Keratinocyte (primary cell): Measurements from ENCODE around the gene PRR14L. TPM values are rescaled to one million over a fixed set of nuclear protein-coding genes. Genes with fewer than 3 reads are reported as not detected.
A peak's percentile ranks its signal among the peaks of the same experiment; 100 is the strongest.

Source experiments
- DNase-seq: peaks from one replicate; pipeline ENCODE4 v3.0.0-alpha.2; 2011; ENCODE audit warnings: low read depth, missing footprints, low spot score
- FAIRE-seq: peaks from 2 replicates; lab custom pipeline; 2011; peaks lifted over from hg19 to GRCh38; lab: Jason Lieb, UNC
- H2AFZ ChIP-seq: 2 replicates; pipeline ENCODE4 v1.6.0; 2012; ENCODE audit warnings: low read length, control low read depth, inconsistent platforms; ENCODE audit not compliant: control insufficient read depth
- H3K27ac ChIP-seq: 2 replicates; pipeline ENCODE4 v1.5.1; 2011; ENCODE audit warnings: low read length; ENCODE audit not compliant: control insufficient read depth, insufficient read depth
- H3K27me3 ChIP-seq: 3 replicates; pipeline ENCODE4 v1.6.0; 2011; ENCODE audit warnings: low read length; ENCODE audit not compliant: control insufficient read depth, insufficient read depth; ENCODE audit errors: extremely low read depth
- H3K36me3 ChIP-seq, 2 experiments: 2 replicates in 1 of 2; 3 replicates in 1 of 2; pipeline ENCODE4 v1.5.1; 2011; ENCODE audit warnings: low read length in 2 of 2, mild to moderate bottlenecking in 1 of 2; ENCODE audit not compliant: control insufficient read depth in 2 of 2, insufficient read depth in 2 of 2; ENCODE audit errors: extremely low read depth in 1 of 2
- H3K4me1 ChIP-seq: 3 replicates; pipeline ENCODE4 v1.5.1; 2011; ENCODE audit warnings: low read length; ENCODE audit not compliant: control insufficient read depth, insufficient read depth; ENCODE audit errors: extremely low read depth
- H3K4me2 ChIP-seq: 3 replicates; pipeline ENCODE4 v1.6.0; 2011; ENCODE audit warnings: low read depth, low read length; ENCODE audit not compliant: control insufficient read depth, insufficient read depth; ENCODE audit errors: extremely low read depth
- H3K4me3 ChIP-seq, 3 experiments: fragments of 200-600 bp in 1 of 3; sonication (generic) in 1 of 3; 2 replicates in 2 of 3; 3 replicates in 1 of 3; pipeline ENCODE4 v1.5.1; 2011 to 2016; ENCODE audit warnings: low read length in 3 of 3, mild to moderate bottlenecking in 3 of 3, control low read depth in 2 of 3, inconsistent platforms in 1 of 3, low read depth in 1 of 3, mixed read lengths in 1 of 3, mixed run types in 1 of 3, moderate library complexity in 1 of 3; ENCODE audit not compliant: control insufficient read depth in 2 of 3, insufficient read depth in 2 of 3; ENCODE audit errors: extremely low read depth in 1 of 3
- H3K79me2 ChIP-seq: 2 replicates; pipeline ENCODE4 v1.6.0; 2012; ENCODE audit warnings: low read length; ENCODE audit not compliant: control insufficient read depth, insufficient read depth
- H3K9ac ChIP-seq: 3 replicates; pipeline ENCODE4 v1.6.0; 2011; ENCODE audit warnings: low read length; ENCODE audit not compliant: control insufficient read depth, insufficient read depth; ENCODE audit errors: extremely low read depth
- H3K9me1 ChIP-seq: 3 replicates; pipeline ENCODE4 v1.6.0; 2011; ENCODE audit warnings: low read length; ENCODE audit not compliant: control insufficient read depth, insufficient read depth; ENCODE audit errors: extremely low read depth
- H3K9me3 ChIP-seq: 2 replicates; pipeline ENCODE4 v1.5.1; 2012; ENCODE audit warnings: low read depth, low read length; ENCODE audit not compliant: control insufficient read depth
- H4K20me1 ChIP-seq: 3 replicates; pipeline ENCODE4 v1.6.0; 2011; ENCODE audit warnings: low read length; ENCODE audit not compliant: control insufficient read depth, insufficient read depth; ENCODE audit errors: extremely low read depth
- EZH2 ChIP-seq: IDR thresholded peaks from one replicate; pipeline ENCODE4 v1.6.1; 2012; ENCODE audit warnings: inconsistent platforms, mild to moderate bottlenecking, low read length, moderate library complexity
- dilution Hi-C: fragments of 300-500 bp; cut with MboI; formaldehyde crosslinking; loops from one replicate; pipeline ENCODE4 v1.7.0; 2020; ENCODE audit warnings: low sequenced_read_pairs; ENCODE audit not compliant: extremely low pct_ligation_motif_present
- polyA plus RNA-seq, 5 experiments: library from polyadenylated mRNA; depleted of rRNA in 3 of 5; stranded (reverse) in 3 of 5; stranded (forward) in 1 of 5; unstranded in 1 of 5; fragments of >200 nt; gene quantifications; 1 replicate in 1 of 5; 2 replicates in 3 of 5; 3 replicates in 1 of 5; pipeline versions ENCODE4 v1.2.1 to v1.2.3, GENCODE V29; 2011 to 2012; ENCODE audit warnings: missing spikeins in 2 of 5, low read depth in 1 of 5, low replicate concordance in 1 of 5
- TF ChIP-seq, protein P1 (sequence below), 3 experiments: IDR thresholded peaks in 1 of 3; conservative IDR thresholded peaks in 1 of 3; optimal IDR thresholded peaks in 1 of 3; 2 replicates in 2 of 3; 3 replicates in 1 of 3; pipeline versions ENCODE3 to v1.5.1; 2011; ENCODE audit warnings: low read length in 3 of 3, mild to moderate bottlenecking in 3 of 3, moderate library complexity in 2 of 3, control low read depth in 1 of 3, inconsistent platforms in 1 of 3; ENCODE audit not compliant: insufficient read depth in 2 of 3; ENCODE audit errors: extremely low read depth in 1 of 3

Gene PRR14L
- polyA plus RNA-seq, 1 donor (not counting 4 experiments of a cell fraction or from before 2014, with no cell fraction given), result 13.6 TPM

DNA sequence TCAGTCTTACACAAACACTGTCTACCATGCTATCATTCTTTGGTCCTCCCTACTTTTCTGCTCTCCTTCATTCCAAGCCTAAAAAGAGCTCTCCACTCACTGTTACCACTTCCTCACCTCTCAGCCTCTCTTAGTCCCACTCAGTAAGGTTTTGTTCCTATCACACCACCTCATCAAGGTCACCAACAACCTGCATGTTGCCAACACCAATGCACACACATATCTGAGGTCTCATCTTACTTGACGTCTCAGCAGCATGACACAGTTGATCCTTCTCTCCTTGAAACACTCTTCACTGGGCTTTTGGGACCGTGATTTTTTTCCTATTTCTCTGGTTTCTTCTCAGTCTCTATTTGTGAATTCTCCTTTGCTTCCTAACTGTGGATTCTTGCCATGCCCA, 96.0 kb downstream of the PRR14L start:
- Histone ChIP-seq H3K9me1 (no peaks in the 10 kb centered on the region), H3K4me1 (peaks cover 37% of the 10 kb centered on the region), H3K9me3 (no peaks in the 10 kb centered on the region), H3K9ac (no peak overlapping the region), H4K20me1 (no peaks in the 10 kb centered on the region), H3K4me3 (no peak overlapping the region), H3K4me2 (no peak overlapping the region), H3K27ac (peak overlapping the region; percentile 3), H3K27me3 (no peaks in the 10 kb centered on the region), H3K79me2 (peaks cover 93% of the 10 kb centered on the region), H3K36me3 (peaks cover 1 to 10% of the 10 kb centered on the region in 2 experiments), H2AFZ (no peak overlapping the region)
- DNase-seq, result no peak
- FAIRE-seq, result no peak
- TF ChIP-seq EZH2, result no peak
- TF ChIP-seq, protein P1, sequence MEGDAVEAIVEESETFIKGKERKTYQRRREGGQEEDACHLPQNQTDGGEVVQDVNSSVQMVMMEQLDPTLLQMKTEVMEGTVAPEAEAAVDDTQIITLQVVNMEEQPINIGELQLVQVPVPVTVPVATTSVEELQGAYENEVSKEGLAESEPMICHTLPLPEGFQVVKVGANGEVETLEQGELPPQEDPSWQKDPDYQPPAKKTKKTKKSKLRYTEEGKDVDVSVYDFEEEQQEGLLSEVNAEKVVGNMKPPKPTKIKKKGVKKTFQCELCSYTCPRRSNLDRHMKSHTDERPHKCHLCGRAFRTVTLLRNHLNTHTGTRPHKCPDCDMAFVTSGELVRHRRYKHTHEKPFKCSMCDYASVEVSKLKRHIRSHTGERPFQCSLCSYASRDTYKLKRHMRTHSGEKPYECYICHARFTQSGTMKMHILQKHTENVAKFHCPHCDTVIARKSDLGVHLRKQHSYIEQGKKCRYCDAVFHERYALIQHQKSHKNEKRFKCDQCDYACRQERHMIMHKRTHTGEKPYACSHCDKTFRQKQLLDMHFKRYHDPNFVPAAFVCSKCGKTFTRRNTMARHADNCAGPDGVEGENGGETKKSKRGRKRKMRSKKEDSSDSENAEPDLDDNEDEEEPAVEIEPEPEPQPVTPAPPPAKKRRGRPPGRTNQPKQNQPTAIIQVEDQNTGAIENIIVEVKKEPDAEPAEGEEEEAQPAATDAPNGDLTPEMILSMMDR (optimal IDR thresholded peaks at IDR 0.05 in 1 of 3, IDR thresholded peaks at IDR 0.05 in 1 of 3, conservative IDR thresholded peaks at IDR 0.05 in 1 of 3; ENCODE audit: extremely low read depth in 1 of 3, insufficient read depth in 2 of 3, low read length in 3 of 3), result no peak
- dilution Hi-C loops, result no loop called here

GRCh38 chr22:31652911-31653684, 96.8 kb downstream of the PRR14L start:
- H3K27me3 ChIP-seq, result no peaks in the 10 kb centered on the region
- H3K4me3 ChIP-seq, result no peak overlapping the region
- DNase-seq (no peak), FAIRE-seq (no peak)
- H3K9me1 ChIP-seq, result no peaks in the 10 kb centered on the region
- no peaks in the 10 kb centered on the region for H3K9me3 ChIP-seq
- no peak overlapping the region for H3K9ac ChIP-seq
- dilution Hi-C loops, result no loop called here
- peak overlapping the region; percentile 76 for H3K27ac ChIP-seq
- peaks cover 38% of the 10 kb centered on the region for H3K4me1 ChIP-seq
- TF ChIP-seq, protein P1 (optimal IDR thresholded peaks at IDR 0.05 in 1 of 3, IDR thresholded peaks at IDR 0.05 in 1 of 3, conservative IDR thresholded peaks at IDR 0.05 in 1 of 3; ENCODE audit: extremely low read depth in 1 of 3, insufficient read depth in 2 of 3, low read length in 3 of 3), result no peak
- no peak for TF ChIP-seq EZH2
- H3K4me2 ChIP-seq, result no peak overlapping the region
- peaks cover 89% of the 10 kb centered on the region for H3K79me2 ChIP-seq
- peaks cover 3 to 17% of the 10 kb centered on the region in 2 experiments for H3K36me3 ChIP-seq
- no peak overlapping the region for H2AFZ ChIP-seq
- no peaks in the 10 kb centered on the region for H4K20me1 ChIP-seq
